COLO829 (cell line): ENCODE data around the gene CD164L2.

Experiments used
- DNase-seq: peaks from one replicate; pipeline ENCODE4 v3.0.0; 2012; ENCODE audit warnings: low spot score

CD164L2 gene

DNA sequence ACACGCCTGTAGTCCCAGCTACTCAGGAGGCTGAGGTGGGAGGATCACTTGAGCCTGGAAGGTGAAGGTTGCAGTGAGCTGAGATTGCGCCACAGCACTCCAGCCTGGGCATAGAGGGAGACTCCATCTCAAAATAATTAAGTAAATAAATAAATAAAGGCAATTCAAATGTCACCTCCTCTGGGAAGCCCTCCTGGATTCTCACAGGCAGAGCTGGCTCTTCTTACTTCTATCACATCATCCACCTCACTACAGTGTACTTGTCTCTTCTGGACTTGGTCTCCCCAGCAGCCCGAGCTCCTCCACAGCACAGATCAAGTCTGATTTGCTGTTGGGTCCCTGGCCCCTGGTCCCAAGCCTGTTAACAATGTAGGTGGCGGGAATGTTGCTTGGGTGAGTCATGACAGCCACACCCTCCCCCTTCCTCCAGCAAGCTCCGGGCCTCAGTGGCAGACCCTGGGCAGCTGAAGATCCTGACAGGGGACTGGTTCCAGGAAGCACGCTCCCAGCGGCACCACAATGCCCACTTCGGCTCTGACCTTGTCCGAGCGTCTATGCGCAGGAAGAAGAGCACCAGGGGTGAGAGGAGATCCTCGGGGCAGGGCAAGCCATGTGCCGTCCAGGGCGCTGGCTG is 36.0 kb downstream of the CD164L2 start:
- DNase-seq = no peak

DNA sequence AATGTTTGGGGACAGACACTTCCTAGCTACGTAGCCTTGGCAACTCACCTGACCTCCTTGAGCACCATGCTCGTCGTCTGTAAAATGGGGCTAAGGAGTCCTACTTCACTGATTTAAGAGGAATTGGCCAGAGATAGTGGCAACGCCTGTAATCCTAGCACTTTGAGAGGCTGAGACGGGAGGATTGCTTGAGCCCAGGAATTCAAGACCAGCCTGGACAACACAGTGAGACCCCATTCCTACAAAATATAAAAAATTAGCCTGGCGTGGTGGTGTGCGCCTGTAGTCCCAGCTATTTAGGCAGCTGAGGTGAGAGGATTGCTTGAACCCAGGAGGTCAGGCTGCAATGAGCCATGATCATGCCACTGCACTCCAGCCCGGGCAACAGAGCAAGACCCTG is 36.8 kb downstream of the CD164L2 start:
- no peak for DNase-seq

DNA sequence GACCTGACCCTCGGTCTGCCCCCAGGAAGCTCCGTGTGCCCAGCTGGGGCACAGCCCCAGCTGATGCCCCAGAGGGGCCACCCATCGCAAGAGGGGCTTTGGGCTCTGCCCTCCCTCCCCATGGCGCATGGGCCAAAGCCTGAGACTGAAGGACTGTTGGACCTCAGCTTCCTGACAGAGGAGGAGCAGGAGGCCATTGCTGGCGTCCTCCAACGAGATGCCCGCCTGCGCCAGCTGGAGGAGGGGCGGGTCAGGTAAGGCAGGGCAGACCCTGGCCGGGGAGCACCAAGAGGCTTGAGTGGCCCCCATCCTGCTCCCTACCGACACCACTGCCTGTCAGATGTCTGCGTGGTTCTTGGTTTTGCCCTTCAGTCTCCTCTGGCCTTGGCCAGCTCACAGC is 37.9 kb downstream of the CD164L2 start:
- no peak for DNase-seq

DNA sequence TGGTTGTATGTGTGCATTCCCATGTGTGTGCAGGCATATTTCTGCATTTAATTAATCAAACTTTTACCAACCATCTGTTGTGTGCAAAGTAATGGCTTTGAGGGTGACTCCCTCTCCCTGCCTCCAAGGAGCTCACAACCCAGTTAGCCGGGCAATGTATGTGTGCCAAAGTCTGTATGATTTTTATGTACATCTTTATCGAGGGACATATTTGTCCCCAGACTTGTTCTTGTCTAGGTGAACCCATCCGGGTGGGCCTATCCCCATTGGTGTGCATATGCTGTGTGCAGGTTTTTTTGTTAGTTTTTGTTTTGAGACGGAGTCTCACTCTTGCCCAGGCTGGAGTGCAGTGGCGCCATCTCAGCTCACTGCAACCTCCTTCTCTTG is 39.5 kb downstream of the CD164L2 start:
- DNase-seq = no peak

DNA sequence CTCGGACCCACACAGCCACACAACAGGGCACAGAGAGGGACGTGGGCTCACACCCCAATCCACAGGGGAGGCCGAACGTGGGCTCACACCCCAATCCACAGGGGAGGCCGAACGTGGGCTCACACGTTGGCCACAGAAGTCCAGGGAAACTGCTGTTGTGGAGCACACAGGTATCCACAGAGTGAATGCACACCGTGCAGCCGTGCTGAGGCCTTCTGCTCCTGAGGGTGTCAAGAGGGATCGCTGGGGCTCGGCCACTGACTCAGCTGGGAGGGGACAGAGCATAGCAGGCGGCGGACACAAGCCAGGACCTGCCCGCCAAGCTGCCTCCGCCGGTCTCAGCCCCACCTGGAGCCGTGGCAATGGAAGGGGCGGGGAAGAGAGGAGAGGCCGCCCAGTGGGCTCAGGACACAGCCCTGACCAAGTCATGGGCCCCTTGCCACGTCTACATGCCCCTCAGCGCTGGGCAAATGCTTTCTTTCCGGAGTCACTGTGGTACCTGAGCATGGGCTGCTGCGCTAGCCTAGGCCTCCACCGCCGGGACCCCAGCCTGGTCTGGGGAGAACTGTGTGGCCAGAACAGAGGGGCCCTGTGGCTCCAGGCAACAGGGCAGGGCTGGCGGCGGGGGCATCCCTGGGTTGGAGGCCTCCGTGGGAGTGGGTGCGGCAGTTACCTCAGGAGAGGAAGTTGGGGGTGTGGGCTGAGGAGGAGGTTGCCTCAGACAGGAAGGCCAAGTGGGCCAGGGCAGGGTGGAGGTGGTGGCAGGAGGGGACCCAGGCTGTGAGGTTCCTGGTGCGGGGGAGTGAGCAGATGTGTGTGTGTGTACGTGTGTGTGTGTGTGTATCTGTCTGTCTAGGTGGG is 40.1 kb downstream of the CD164L2 start:
- DNase-seq = no peak

DNA sequence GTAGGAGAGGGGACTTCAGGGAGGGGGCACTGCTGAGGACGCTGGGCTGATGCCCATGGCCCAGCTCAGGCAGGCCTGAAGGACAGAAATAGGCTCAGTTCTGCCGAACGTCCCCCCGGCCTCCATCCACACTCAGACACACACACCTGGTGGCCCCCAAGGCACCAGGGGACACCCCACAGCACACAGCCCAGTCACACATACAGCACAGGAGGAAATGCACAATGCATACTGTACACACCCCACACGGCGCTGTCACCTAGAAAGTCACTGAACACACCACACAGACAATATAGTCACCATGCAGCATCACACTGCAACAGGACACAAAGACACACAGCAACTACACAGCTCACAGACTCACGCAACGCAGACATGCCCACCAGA is 40.7 kb downstream of the CD164L2 start:
- DNase-seq = no peak

DNA sequence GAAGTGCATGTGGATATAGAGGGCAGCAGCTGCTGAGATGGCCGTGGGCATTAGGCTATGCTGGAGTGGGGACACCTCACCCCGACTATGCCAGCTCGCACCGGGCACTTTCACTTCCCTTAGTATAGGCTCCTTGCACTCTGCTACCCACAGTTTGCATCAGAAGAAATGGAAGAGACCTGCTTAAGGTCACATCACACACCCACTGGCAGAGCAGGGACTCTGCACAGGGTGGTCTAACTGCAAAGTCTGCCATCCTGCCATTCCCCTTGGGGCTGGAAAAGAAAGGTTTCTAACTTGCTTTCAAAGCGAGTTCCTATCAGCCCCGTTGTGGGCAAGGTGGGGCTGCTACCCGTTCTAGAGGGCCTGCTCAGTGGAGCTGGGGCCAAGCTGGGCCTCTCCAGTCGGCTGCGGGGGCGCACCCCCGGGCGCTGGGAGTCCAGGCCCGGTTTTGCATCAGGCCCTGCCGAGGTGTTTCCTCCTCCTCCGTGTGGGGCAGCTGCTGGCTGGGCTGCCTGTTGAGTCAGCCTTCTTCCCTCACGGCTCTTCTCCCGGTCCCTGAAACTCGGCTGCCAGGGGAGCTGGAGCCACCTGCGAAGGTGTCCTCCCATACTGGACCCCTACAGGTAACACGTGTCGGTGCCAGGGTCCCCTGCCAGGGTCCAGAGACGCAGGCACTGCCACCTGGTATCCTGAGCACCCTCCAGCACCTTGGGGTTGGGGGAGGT is 41.4 kb downstream of the CD164L2 start, which contains the start of gene SYTL1:
Gene SYTL1 (plus strand): TSS at position 498 of the 728 bp plus-strand sequence. CDS start 3,313 bp downstream, outside the sequence.
- DNase-seq = peak; percentile 30

DNA sequence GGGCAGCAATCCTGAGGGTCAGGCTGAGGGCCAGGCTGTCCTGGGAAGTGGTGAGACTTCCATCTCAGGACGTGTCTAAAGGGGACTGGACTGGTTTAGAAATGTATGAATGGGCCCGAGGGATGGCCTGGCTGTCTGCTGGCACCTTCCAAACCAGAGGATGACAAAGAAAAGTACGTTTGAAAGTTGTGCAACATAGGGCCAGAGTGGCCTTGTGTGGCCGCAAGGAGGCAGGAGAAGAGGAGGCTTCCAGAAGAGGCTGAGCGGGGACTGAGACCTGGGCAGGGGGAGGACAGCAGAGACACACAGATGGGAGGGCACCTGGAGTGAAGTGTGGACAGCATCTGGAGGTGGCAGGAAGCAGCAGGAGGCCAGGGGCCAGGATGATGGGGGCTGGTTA is 43.9 kb downstream of the CD164L2 start:
- no peak for DNase-seq

DNA sequence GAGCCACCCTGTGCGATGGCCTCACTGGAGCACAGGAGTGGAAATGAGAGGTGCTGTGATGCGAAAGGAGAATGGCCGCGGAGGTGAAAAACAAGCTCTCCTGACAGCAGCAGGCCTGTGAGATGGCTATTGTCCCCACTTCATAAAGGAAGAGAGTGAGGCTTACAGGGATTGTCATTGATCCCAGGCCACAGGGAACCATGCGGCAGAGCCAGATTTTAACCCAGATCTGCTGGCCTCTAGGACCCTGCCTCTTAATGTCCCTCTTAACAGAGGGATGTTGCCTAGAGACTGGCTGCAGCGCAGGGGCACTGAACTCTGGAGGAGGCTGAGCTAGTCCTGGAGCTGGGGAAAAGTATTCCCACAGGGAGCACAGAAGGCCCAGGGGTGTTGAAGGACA is 44.4 kb downstream of the CD164L2 start:
- DNase-seq = no peak

DNA sequence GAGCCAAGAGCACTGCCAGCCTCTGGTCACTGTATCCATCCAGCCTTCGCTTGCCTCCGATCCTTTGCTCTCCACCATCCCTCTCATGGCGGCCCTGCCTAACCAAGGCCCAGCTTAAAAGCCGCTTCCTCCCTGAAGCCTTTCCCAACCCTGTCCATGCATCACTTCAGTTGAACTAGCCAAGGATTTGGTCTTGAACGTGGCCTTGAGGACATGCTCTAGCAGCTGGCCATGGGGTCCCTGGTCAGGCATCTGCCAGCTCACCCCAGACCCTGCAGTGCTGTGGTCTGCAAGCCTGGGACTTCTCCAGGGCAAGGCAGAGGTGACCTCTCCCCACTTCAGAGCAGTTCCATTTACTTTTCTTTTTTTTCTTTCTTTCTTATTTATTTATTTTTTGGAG is 46.4 kb downstream of the CD164L2 start:
- DNase-seq = no peak

DNA sequence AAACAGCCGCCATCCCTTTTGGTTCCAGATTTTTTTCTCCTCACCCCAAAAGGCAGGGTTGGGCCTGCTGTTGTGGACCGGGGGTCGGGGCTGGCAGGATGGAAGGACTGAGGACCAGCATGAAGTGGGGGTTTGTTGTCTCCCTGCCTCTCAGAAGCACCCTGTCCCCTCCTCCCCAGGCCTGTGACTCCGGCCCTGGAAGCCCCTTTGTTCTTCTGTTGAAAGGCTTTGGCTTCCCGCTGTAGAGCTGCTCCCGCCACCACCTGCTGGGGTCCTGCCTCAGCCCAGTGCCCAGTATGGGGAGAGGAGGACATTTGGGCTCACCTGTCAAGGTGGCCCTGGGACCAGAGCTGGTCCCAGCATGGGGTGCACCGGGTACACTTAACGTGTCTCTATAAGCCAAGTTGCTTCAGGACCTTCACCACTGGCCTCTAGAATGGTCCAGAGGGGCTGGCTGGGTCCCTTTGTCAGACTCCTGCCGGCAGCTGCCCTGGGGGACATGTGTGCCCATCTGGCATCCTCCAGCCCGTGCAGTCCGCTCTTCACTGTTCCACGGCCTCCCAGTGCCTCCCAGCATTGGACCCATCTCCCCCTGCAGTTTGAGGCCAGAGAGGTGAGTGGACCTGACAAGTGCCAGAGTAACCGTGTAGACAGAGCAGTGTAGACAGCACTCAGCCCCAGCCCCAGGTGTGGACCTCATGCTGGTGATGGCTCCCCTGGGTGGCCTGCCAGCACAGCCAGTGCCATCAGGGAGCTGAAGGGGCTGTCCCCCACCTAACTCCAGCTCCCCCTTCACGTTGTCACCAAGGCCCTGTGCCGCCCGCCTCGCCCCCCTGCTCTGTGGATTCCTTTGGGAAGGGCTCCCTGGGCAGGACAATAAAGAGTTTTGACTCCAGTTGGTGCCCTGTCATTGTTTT is 47.4 kb downstream of the CD164L2 start:
- DNase-seq = no peak

DNA sequence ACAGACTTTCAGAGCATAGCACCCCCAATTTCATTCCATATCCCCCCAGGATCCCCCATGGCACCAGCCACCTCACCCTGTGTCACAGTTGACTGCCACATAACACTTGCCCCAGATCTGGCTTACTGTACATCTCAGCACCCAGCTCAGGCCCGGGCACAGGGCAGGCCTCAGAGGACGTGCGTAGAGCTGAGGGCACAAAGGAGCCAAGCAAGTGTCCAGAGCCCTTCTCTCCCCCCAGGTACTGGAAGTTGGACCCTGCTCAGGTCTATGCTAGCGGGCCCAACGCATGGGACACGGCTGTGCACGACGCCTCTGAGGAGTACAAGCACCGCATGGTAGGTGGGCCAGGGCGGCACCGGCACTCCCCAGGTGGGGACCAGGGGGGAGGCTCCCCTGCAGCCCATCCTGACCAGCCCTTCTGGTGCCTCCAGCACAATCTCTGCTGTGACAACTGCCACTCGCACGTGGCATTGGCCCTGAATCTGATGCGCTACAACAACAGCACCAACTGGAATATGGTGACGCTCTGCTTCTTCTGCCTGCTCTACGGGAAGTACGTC is 49.3 kb downstream of the CD164L2 start:
- no peak for DNase-seq

DNA sequence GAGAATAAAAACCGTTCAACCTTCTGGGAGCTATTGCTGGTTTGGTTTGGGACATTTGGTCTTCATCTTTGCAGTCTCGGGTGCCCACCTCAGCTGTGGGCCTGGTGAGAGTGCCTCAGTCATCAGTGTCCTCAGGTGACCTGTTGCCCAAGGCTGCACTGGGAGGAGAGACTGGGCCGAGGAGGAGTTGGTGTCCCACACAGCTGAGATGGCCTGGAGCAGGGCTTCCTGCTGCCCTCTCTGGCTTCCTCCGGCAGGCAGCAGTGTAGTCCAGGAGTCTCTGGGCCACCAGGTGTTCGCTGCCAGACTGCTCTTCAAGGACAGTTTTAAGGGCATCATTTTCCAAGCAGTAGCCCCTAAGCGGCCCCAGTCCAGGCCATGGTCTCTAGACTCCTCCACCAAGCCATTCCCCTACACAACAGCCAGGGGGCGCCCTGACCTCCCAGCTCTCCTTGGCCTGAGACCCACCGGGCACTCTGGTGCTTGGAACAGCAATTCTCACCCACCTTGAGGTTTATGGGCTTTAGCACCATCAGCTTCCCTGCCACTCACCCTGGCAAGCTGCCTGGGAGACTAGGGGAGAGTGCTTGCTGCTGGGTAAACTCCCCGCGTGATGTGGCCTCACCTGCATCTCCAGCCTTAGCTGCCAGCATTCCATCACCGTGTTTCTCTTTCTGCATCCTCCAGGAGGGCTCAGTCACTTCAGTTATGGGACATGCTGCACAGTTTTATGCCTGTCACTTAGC is 50.4 kb downstream of the CD164L2 start:
- DNase-seq = peak; percentile 40

DNA sequence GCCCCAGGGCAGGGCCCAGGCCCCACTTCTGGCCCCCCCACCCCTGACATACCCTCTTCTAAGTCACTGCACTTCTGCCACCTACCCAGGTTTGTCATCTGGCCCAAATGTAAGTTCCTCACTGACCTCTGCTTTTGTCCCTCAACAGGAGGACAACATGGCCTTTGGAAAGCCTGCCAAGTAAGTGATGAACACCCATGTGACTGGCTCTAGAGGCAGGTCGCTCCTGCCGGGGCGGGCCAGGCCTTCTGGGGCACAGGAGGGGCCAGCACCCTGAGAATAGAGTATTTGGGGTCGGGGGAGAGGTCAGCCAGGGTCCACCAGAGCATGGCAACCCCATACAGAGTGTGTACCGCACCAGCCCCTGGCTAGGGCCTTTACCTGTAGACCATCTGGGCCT is 51.2 kb downstream of the CD164L2 start:
- no peak for DNase-seq

DNA sequence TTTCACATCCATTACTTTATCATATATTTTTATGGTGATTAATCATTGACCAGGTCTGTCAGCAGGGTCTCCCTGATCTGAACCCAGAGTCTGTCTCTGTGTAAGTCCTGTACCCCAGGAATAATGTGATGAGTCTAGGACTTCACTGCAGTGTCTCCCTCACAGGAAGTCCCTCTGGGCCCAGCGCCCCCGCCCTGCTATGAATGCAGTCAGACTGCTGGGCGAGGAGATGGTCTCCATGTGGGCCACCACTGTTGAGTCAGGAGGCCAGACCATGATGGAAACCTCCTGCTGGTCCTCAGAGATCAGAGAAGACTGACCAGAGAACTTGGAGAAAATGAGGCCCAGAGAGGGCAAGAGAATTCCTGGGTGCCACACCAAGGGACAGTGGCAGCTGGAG is 51.7 kb downstream of the CD164L2 start:
- no peak for DNase-seq

DNA sequence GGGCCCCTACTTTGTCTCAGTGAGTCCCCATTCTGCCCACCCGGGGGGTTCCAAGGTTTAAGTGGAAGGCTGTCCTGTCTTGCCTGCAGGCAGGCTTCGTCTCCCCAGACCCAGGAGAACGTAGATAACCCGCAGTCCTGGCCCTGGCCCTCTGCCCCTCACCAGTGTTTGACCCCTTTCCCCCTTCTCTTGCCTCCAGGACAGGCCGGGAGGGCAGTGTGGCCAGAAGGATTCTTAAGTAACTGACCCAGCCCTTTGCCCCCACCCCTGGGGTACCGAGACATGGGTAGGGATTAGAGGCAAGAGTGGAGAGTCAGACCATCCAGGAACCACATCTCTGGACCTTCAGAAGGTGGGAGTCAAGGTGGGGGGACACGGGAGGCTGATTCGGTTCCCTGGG is 52.3 kb downstream of the CD164L2 start:
- DNase-seq = no peak
